Hepatocyte (in vitro differentiated cells): ENCODE measurements around the gene SNX32. TPM values are rescaled to one million over a fixed set of nuclear protein-coding genes. Genes with fewer than 3 reads are reported as not detected.
A peak's percentile ranks its signal among the peaks of the same experiment; 100 is the strongest.
"Not testable (repeated sequence)": the region's sequence is repeated elsewhere in the genome, so short reads cannot be mapped to it uniquely, and the experiment has no call there.

Experiments used
- DNase-seq: peaks from one replicate; pipeline ENCODE4 v3.0.0-alpha.2; 2016; ENCODE audit warnings: low spot score
- H2AFZ ChIP-seq: fragments of 200-600 bp; sonication (generic); 2 replicates; pipeline ENCODE4 v1.6.0; 2016; ENCODE audit warnings: antibody characterized with exemption, mild to moderate bottlenecking
- H3K27ac ChIP-seq: fragments of 200-600 bp; sonication (generic); 2 replicates; pipeline ENCODE4 v1.5.1; 2016; ENCODE audit warnings: mild to moderate bottlenecking
- H3K27me3 ChIP-seq: fragments of 200-600 bp; sonication (generic); 2 replicates; pipeline ENCODE4 v1.6.1; 2016
- H3K36me3 ChIP-seq: fragments of 200-600 bp; sonication (generic); replicated peaks from 2 replicates; pipeline ENCODE4 v1.5.1; 2016; ENCODE audit warnings: low read depth; ENCODE audit not compliant: insufficient read depth
- H3K4me1 ChIP-seq: fragments of 200-600 bp; sonication (generic); 2 replicates; pipeline ENCODE4 v1.5.1; 2016; ENCODE audit warnings: mild to moderate bottlenecking, moderate library complexity; ENCODE audit not compliant: insufficient read depth
- H3K4me2 ChIP-seq: fragments of 200-600 bp; sonication (generic); 2 replicates; pipeline ENCODE4 v1.6.0; 2016
- H3K4me3 ChIP-seq: fragments of 200-600 bp; sonication (generic); 2 replicates; pipeline ENCODE4 v1.5.1; 2016; ENCODE audit warnings: mild to moderate bottlenecking
- H3K79me2 ChIP-seq: fragments of 200-600 bp; sonication (generic); 2 replicates; pipeline ENCODE4 v1.6.0; 2017; ENCODE audit warnings: mild to moderate bottlenecking
- H3K9me2 ChIP-seq: fragments of 200-600 bp; sonication (generic); replicated peaks from 2 replicates; pipeline ENCODE4 v1.6.0; 2017; ENCODE audit warnings: mild to moderate bottlenecking; ENCODE audit not compliant: insufficient read depth
- H3K9me3 ChIP-seq: fragments of 200-600 bp; sonication (generic); 2 replicates; pipeline ENCODE4 v1.5.1; 2016; ENCODE audit warnings: low read depth, mild to moderate bottlenecking
- H4K20me1 ChIP-seq: fragments of 200-600 bp; sonication (generic); 2 replicates; pipeline ENCODE4 v1.6.0; 2016; ENCODE audit warnings: mild to moderate bottlenecking; ENCODE audit not compliant: insufficient read depth, poor library complexity, severe bottlenecking
- CTCF ChIP-seq: fragments of 200-600 bp; sonication (generic); IDR thresholded peaks from 2 replicates; pipeline ENCODE4 v1.5.1; 2016; ENCODE audit warnings: antibody characterized with exemption, mild to moderate bottlenecking; ENCODE audit not compliant: poor library complexity
- EZH2 ChIP-seq: fragments of 200-600 bp; sonication (generic); IDR thresholded peaks from 2 replicates; pipeline ENCODE4 v1.6.1; 2016; ENCODE audit warnings: antibody characterized with exemption, mild to moderate bottlenecking, borderline replicate concordance
- EZH2phosphoT487 ChIP-seq: fragments of 200-600 bp; sonication (generic); IDR thresholded peaks from one replicate; pipeline ENCODE4 v1.6.1; 2018; ENCODE audit warnings: antibody characterized with exemption, mild to moderate bottlenecking, low read depth, moderate library complexity; ENCODE audit not compliant: unreplicated experiment, severe bottlenecking
- WGBS: methylation state at CpG from one replicate; pipeline ENCODE4 v1.1.6; 2016; ENCODE audit warnings: low lambda C conversion rate; ENCODE audit errors: missing lambda C conversion rate; 5-methylcytosine and 5-hydroxymethylcytosine counted together
- polyA plus RNA-seq: library from polyadenylated mRNA; unstranded; fragments of >200 nt; fragmentation: Nextera tagmentation; extraction: Ambion mirVana; gene quantifications from 2 replicates; pipeline ENCODE4 v1.2.1, GENCODE V29; 2016
- total RNA-seq: library from RNA; depleted of rRNA; stranded (reverse); fragments of >200 nt; gene quantifications from 2 replicates; pipeline ENCODE4 v1.2.3, GENCODE V29; 2014

SNX32 gene
- total and polyA plus RNA-seq, 2 experiments from 2014 or later = 2.9 to 5.1 TPM

GRCh38 chr11:65843811-65844210, 10.0 kb downstream of the SNX32 start:
- Histone ChIP-seq H3K27me3 (no peaks in the 10 kb centered on the region), H3K4me3 (no peak overlapping the region), H3K9me2 (no peaks in the 10 kb centered on the region), H3K9me3 (no peaks in the 10 kb centered on the region), H4K20me1 (no peaks in the 10 kb centered on the region), H3K36me3 (no peaks in the 10 kb centered on the region), H3K4me2 (peak overlapping the region; percentile 43), H3K27ac (peak overlapping the region; percentile 75), H3K4me1 (peaks cover 8% of the 10 kb centered on the region), H2AFZ (no peak overlapping the region), H3K79me2 (no peaks in the 10 kb centered on the region)
- WGBS = 88% methylated on average over 3 of the region's 3 CpGs
- DNase-seq = peak; percentile 14
- TF ChIP-seq EZH2phosphoT487 (no peak), CTCF (no peak), EZH2 (no peak)

GRCh38 chr11:65844231-65844872, 10.6 kb downstream of the SNX32 start:
- Histone ChIP-seq H3K4me2 (peak overlapping the region; percentile 43), H3K4me1 (peaks cover 8% of the 10 kb centered on the region), H2AFZ (no peak overlapping the region), H3K9me2 (no peaks in the 10 kb centered on the region), H3K79me2 (no peaks in the 10 kb centered on the region), H3K36me3 (no peaks in the 10 kb centered on the region), H4K20me1 (no peaks in the 10 kb centered on the region), H3K27me3 (no peaks in the 10 kb centered on the region), H3K27ac (peak overlapping the region; percentile 75), H3K9me3 (no peaks in the 10 kb centered on the region), H3K4me3 (no peak overlapping the region)
- 76% methylated on average over 10 of the region's 10 CpGs for WGBS
- TF ChIP-seq EZH2 (no peak), EZH2phosphoT487 (no peak), CTCF (no peak)
- peak; percentile 22 for DNase-seq

GRCh38 chr11:65847746-65848145, 14.0 kb downstream of the SNX32 start:
- WGBS = 68% methylated on average over 3 of the region's 3 CpGs
- no peak for DNase-seq
- Histone ChIP-seq H3K79me2 (no peaks in the 10 kb centered on the region), H3K36me3 (no peaks in the 10 kb centered on the region), H3K9me3 (no peaks in the 10 kb centered on the region), H3K27me3 (no peaks in the 10 kb centered on the region), H2AFZ (no peak overlapping the region), H3K4me1 (peaks cover 9% of the 10 kb centered on the region), H3K4me2 (no peak overlapping the region), H3K4me3 (no peak overlapping the region), H3K9me2 (no peaks in the 10 kb centered on the region), H4K20me1 (no peaks in the 10 kb centered on the region), H3K27ac (no peak overlapping the region)
- no peak for TF ChIP-seq EZH2phosphoT487
- TF ChIP-seq EZH2 = no peak
- no peak for TF ChIP-seq CTCF

- H3K9me3 ChIP-seq, H3K4me3 ChIP-seq, H3K9me2 ChIP-seq, H3K79me2 ChIP-seq, H3K4me2 ChIP-seq, H2AFZ ChIP-seq, H3K27me3 ChIP-seq, DNase-seq, H4K20me1 ChIP-seq, H3K27ac ChIP-seq, H3K36me3 ChIP-seq: not testable (repeated sequence)
- WGBS = 71% methylated on average over 7 of the region's 7 CpGs
- peaks cover 18% of the 10 kb centered on the region for H3K4me1 ChIP-seq
Observed at GRCh38 chr11:65848693-65849092, 14.9 kb downstream of the SNX32 start.
